ENCODE measurements around the gene CLIP2. TPM values are rescaled to one million over a fixed set of nuclear protein-coding genes. Genes with fewer than 3 reads are reported as not detected.

Gene CLIP2
- polyA plus RNA-seq, 1 donor from 2014 or later, result 25.7 TPM

DNA sequence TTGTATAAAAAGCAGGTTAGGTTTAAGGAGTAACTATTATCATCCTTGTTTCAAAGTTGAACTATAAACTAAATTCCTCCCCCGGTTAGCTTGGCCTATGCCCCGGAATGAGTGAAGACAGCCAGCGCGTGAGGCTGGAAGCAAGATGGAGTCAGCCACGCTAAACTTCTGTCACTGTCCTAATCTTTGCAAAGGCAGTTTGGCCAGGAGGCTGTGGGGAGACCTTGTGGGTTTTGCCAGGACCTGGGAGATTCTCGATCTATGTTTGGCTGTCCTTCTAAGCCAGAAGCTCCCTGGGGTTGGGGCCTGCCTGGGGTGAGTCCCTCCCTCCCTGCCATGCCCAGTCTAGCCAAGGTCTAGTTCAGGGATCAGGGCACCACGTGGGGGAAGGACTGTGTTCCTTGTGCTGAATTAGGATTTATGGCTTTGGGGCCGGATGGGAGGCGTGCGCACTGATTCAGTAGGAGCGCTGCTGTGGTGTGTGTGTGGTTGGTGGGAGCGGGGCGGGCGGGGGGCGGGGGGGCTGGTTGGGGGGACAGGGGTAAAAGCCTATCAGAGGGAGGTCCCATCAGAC lies 163.6 kb downstream of the CLIP2 start:
- Histone ChIP-seq H3F3A (ENCODE audit: insufficient read depth, low read length, poor library complexity, severe bottlenecking) (no peaks in the 10 kb centered on the region), H3K9me3 (ENCODE audit: low read length) (no peaks in the 10 kb centered on the region), H3K9ac (ENCODE audit: low read length) (peak overlapping the region; percentile 93), H3K4me2 (ENCODE audit: low read length) (no peak overlapping the region), H3K27me3 (ENCODE audit: insufficient read depth, low read depth, low read length) (no peaks in the 10 kb centered on the region), H3K4me3 (ENCODE audit: low read length) (peak overlapping the region; percentile 90), H3K36me3 (ENCODE audit: insufficient read depth, low read length) (no peaks in the 10 kb centered on the region), H2AFZ (ENCODE audit: low read depth, low read length) (peak overlapping the region; percentile 83), H3K79me2 (replicated peaks; ENCODE audit: insufficient read depth, low read length) (peaks cover 42% of the 10 kb centered on the region), H3K9me2 (ENCODE audit: insufficient read depth, low read length) (no peaks in the 10 kb centered on the region), H4K20me1 (ENCODE audit: insufficient read depth) (no peaks in the 10 kb centered on the region), H3K27ac (ENCODE audit: low read length) (peak overlapping the region; percentile 88)
- no peak for TF ChIP-seq EP300 (conservative IDR thresholded peaks at IDR 0.05; ENCODE audit: poor library complexity, severe bottlenecking)

DNA sequence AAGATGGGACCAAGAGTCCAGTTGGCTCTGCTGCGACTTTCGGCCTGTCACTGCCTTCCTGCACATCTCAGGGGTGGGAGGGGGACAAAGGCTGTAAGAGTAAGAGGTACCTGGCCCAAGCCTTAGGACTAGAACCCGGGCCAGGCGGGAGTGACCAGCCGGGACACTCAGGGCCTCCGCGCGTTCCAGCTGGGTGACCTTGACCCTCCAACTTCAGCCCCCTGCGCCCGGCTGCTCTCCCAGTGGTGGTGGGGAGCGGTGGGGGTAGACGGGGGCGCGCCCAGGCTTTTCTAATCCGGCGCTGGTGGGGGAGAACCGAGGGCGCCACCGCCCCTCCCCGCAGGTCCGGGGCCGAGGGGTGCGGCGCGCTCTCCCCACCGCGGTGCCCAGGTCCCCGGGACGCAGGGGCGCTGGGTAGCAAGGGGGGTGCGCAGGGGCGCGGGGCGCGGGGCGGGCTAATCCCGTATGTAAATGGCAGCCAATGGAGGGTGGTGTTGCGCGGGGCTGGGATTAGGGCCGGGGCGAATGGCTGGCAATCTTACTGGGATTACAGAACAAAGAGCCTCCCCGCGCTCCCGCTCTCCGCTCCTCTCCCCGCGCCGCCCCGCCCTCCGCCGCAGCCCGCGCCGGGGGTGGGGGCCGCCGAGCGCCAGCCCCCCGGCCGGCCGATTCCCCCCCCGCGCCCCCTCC lies 164.3 kb downstream of the CLIP2 start, which contains the start of gene GTF2IRD1:
Gene GTF2IRD1, plus strand, starts transcription at position 585 of the 690 bp plus-strand sequence. CDS start 54,175 bp downstream, outside the sequence.
- Histone ChIP-seq H3K9me2 (ENCODE audit: insufficient read depth, low read length) (no peaks in the 10 kb centered on the region), H3F3A (ENCODE audit: insufficient read depth, low read length, poor library complexity, severe bottlenecking) (no peaks in the 10 kb centered on the region), H4K20me1 (ENCODE audit: insufficient read depth) (no peaks in the 10 kb centered on the region), H3K27me3 (ENCODE audit: insufficient read depth, low read depth, low read length) (no peaks in the 10 kb centered on the region), H3K9ac (ENCODE audit: low read length) (peak within 1 kb of the TSS; percentile 93), H3K4me3 (ENCODE audit: low read length) (peak within 1 kb of the TSS; percentile 90), H3K9me3 (ENCODE audit: low read length) (no peaks in the 10 kb centered on the region), H2AFZ (ENCODE audit: low read depth, low read length) (peak within 1 kb of the TSS; percentile 83), H3K27ac (ENCODE audit: low read length) (peak within 1 kb of the TSS; percentile 88), H3K4me2 (ENCODE audit: low read length) (peak within 1 kb of the TSS; percentile 73), H3K36me3 (ENCODE audit: insufficient read depth, low read length) (no peaks in the 10 kb centered on the region), H3K79me2 (replicated peaks; ENCODE audit: insufficient read depth, low read length) (peaks cover 42% of the 10 kb centered on the region)
- TF ChIP-seq POLR2AphosphoS5 (IDR thresholded peaks at IDR 0.05) (peak; percentile 58), SMC3 (conservative IDR thresholded peaks at IDR 0.05; ENCODE audit: poor library complexity) (no peak)

DNA sequence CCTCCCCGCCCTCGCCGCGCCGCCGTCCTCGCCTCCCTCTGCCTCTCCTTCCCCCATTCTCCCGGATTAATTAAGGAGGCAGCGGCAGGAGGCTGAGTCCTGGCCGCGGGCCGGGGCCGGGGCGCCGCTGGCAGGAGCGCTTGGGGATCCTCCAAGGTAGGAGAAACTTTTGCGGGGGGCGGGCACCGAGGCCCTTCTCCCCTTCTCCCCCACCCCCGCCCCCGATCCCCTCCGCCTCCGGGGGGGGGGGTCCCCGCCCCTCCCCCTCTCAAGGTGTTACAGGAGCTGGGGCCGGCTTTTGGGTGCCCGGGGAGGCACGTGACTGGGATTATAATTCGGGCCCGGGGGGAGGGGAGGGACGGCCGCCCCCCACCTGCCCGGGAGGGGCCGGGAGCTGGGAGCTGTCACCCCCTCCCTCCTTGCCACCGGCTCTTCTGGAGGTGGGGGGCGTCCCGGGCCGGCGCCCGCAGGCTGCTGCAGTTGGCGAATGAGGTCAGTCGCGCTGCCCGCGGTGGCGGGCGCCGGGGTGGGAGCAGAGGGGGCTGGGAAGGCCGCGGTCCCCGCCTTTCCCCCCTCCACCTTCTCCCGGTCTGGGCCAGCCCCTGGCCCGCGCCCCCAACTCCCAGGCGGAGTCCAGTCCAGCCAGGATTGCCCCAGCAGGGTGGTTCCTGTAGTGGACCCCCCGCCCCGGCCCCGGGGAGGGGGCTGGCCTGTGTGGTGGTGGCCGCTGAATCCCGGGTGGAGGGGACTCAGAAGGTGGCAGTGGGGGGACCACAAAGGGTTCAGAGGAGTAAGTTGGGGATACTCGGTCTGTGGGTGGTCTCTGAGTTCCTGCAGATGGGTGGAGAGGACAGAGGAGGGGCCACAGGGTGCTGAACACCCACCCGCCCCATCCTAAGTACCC lies 165.1 kb downstream of the CLIP2 start:
- TF ChIP-seq MXI1 (conservative IDR thresholded peaks at IDR 0.05; ENCODE audit: poor library complexity, severe bottlenecking), result peak; percentile 20
- TF ChIP-seq SMC3 (conservative IDR thresholded peaks at IDR 0.05; ENCODE audit: poor library complexity), result peak; percentile 24
- TF ChIP-seq, protein P1, sequence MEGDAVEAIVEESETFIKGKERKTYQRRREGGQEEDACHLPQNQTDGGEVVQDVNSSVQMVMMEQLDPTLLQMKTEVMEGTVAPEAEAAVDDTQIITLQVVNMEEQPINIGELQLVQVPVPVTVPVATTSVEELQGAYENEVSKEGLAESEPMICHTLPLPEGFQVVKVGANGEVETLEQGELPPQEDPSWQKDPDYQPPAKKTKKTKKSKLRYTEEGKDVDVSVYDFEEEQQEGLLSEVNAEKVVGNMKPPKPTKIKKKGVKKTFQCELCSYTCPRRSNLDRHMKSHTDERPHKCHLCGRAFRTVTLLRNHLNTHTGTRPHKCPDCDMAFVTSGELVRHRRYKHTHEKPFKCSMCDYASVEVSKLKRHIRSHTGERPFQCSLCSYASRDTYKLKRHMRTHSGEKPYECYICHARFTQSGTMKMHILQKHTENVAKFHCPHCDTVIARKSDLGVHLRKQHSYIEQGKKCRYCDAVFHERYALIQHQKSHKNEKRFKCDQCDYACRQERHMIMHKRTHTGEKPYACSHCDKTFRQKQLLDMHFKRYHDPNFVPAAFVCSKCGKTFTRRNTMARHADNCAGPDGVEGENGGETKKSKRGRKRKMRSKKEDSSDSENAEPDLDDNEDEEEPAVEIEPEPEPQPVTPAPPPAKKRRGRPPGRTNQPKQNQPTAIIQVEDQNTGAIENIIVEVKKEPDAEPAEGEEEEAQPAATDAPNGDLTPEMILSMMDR (IDR thresholded peaks at IDR 0.05; ENCODE audit: poor library complexity, severe bottlenecking), result no peak
- no peak for TF ChIP-seq RAD21 (conservative IDR thresholded peaks at IDR 0.05)
- TF ChIP-seq, protein P2, sequence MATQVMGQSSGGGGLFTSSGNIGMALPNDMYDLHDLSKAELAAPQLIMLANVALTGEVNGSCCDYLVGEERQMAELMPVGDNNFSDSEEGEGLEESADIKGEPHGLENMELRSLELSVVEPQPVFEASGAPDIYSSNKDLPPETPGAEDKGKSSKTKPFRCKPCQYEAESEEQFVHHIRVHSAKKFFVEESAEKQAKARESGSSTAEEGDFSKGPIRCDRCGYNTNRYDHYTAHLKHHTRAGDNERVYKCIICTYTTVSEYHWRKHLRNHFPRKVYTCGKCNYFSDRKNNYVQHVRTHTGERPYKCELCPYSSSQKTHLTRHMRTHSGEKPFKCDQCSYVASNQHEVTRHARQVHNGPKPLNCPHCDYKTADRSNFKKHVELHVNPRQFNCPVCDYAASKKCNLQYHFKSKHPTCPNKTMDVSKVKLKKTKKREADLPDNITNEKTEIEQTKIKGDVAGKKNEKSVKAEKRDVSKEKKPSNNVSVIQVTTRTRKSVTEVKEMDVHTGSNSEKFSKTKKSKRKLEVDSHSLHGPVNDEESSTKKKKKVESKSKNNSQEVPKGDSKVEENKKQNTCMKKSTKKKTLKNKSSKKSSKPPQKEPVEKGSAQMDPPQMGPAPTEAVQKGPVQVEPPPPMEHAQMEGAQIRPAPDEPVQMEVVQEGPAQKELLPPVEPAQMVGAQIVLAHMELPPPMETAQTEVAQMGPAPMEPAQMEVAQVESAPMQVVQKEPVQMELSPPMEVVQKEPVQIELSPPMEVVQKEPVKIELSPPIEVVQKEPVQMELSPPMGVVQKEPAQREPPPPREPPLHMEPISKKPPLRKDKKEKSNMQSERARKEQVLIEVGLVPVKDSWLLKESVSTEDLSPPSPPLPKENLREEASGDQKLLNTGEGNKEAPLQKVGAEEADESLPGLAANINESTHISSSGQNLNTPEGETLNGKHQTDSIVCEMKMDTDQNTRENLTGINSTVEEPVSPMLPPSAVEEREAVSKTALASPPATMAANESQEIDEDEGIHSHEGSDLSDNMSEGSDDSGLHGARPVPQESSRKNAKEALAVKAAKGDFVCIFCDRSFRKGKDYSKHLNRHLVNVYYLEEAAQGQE (IDR thresholded peaks at IDR 0.05; ENCODE audit: borderline replicate concordance), result peak; percentile 29
- TF ChIP-seq TAF1 (IDR thresholded peaks at IDR 0.05; ENCODE audit: low read depth), result peak; percentile 18
- no peak for TF ChIP-seq POLR2AphosphoS5 (IDR thresholded peaks at IDR 0.05)
- TF ChIP-seq EP300 (conservative IDR thresholded peaks at IDR 0.05; ENCODE audit: poor library complexity, severe bottlenecking), result no peak
- TF ChIP-seq EZH2 (IDR thresholded peaks at IDR 0.05; ENCODE audit: borderline replicate concordance, insufficient read depth, low read length, poor library complexity, severe bottlenecking), result no peak
- no peaks in the 10 kb centered on the region for H3K9me3 ChIP-seq (ENCODE audit: low read length)
- peaks cover 45% of the 10 kb centered on the region for H3K79me2 ChIP-seq (replicated peaks; ENCODE audit: insufficient read depth, low read length)
- peak overlapping the region; percentile 27 for H2AFZ ChIP-seq (ENCODE audit: low read depth, low read length)
- no peaks in the 10 kb centered on the region for H4K20me1 ChIP-seq (ENCODE audit: insufficient read depth)
- H3K27ac ChIP-seq (ENCODE audit: low read length), result peak overlapping the region; percentile 82
- peak overlapping the region; percentile 90 for H3K4me3 ChIP-seq (ENCODE audit: low read length)
- no peaks in the 10 kb centered on the region for H3K36me3 ChIP-seq (ENCODE audit: insufficient read depth, low read length)
- peak overlapping the region; percentile 93 for H3K9ac ChIP-seq (ENCODE audit: low read length)
- no peaks in the 10 kb centered on the region for H3K9me2 ChIP-seq (ENCODE audit: insufficient read depth, low read length)
- no peaks in the 10 kb centered on the region for H3K27me3 ChIP-seq (ENCODE audit: insufficient read depth, low read depth, low read length)
- peak overlapping the region; percentile 73 for H3K4me2 ChIP-seq (ENCODE audit: low read length)
- H3F3A ChIP-seq (ENCODE audit: insufficient read depth, low read length, poor library complexity, severe bottlenecking), result no peaks in the 10 kb centered on the region

Measured in neural cell (in vitro differentiated cells).